ENCODE measurements around the gene AMBRA1.

The AMBRA1 gene

GRCh38 chr11:46611526-46612304 is 17.9 kb upstream of the AMBRA1 start:
- no peak overlapping the region for H3K27ac ChIP-seq
- no peak for TF ChIP-seq CTCF (conservative IDR thresholded peaks at IDR 0.05)

- H3K27ac ChIP-seq: no peak overlapping the region
- no peak for TF ChIP-seq CTCF (conservative IDR thresholded peaks at IDR 0.05)
Measured at GRCh38 chr11:46609386-46609785, 15.6 kb upstream of the AMBRA1 start.

GRCh38 chr11:46607516-46607915 is 13.7 kb upstream of the AMBRA1 start:
- TF ChIP-seq CTCF (conservative IDR thresholded peaks at IDR 0.05): no peak
- no peak overlapping the region for H3K27ac ChIP-seq

GRCh38 chr11:46604796-46605195 is 11.0 kb upstream of the AMBRA1 start:
- H3K27ac ChIP-seq: no peak overlapping the region
- no peak for TF ChIP-seq CTCF (conservative IDR thresholded peaks at IDR 0.05)

GRCh38 chr11:46603704-46604308 is 10.0 kb upstream of the AMBRA1 start:
- no peak overlapping the region for H3K27ac ChIP-seq
- no peak for TF ChIP-seq CTCF (conservative IDR thresholded peaks at IDR 0.05)

- no peak overlapping the region for H3K27ac ChIP-seq
- no peak for TF ChIP-seq CTCF (conservative IDR thresholded peaks at IDR 0.05)
Measured at GRCh38 chr11:46601129-46601528, 7.3 kb upstream of the AMBRA1 start.

- H3K27ac ChIP-seq: no peak overlapping the region
- no peak for TF ChIP-seq CTCF (conservative IDR thresholded peaks at IDR 0.05)
Measured at GRCh38 chr11:46600194-46600960, 6.6 kb upstream of the AMBRA1 start.

Measured in VCaP (cell line).